HepG2 (cell line): Measurements from ENCODE around the gene ATP6V0D1. TPM values are rescaled to one million over a fixed set of nuclear protein-coding genes. Genes with fewer than 3 reads are reported as not detected.

Source experiments
- ATF1 ChIP-seq: IDR thresholded peaks from 2 replicates; pipeline ENCODE4 v1.6.1; 2016; ENCODE audit warnings: mild to moderate bottlenecking, control low read depth
- ATF6 ChIP-seq: sonication (generic); formaldehyde crosslinking; conservative IDR thresholded peaks from 2 replicates; pipeline ENCODE4 v1.4.0; 2020; ENCODE audit warnings: missing genetic modification reagents
- FOSL2 ChIP-seq: sonication (generic); formaldehyde crosslinking; IDR thresholded peaks from 2 replicates; pipeline ENCODE4 v1.4.0; 2020; ENCODE audit warnings: missing genetic modification reagents
- KDM6A ChIP-seq: IDR thresholded peaks from 2 replicates; pipeline ENCODE4 v1.6.1; 2016; ENCODE audit warnings: low read depth
- MLX ChIP-seq: IDR thresholded peaks from 2 replicates; pipeline ENCODE4 v1.6.1; 2016
- NKX3-1 ChIP-seq: sonication (generic); formaldehyde crosslinking; IDR thresholded peaks from 2 replicates; pipeline ENCODE4 v1.5.0; 2020; ENCODE audit warnings: missing genetic modification reagents
- PBX2 ChIP-seq: IDR thresholded peaks from 2 replicates; pipeline ENCODE4 v1.6.1; 2016; ENCODE audit warnings: control low read depth
- POLR2AphosphoS5 ChIP-seq: IDR thresholded peaks from 2 replicates; pipeline ENCODE4 v1.6.1; 2012; ENCODE audit warnings: low read depth, low read length
- RERE ChIP-seq: IDR thresholded peaks from 2 replicates; pipeline ENCODE4 v1.6.1; 2016; ENCODE audit warnings: low read depth, missing genetic modification reagents, missing compliant biosample characterization
- TSC22D2 ChIP-seq: sonication (generic); formaldehyde crosslinking; IDR thresholded peaks from 2 replicates; pipeline ENCODE4 v1.5.1; 2020; ENCODE audit warnings: missing genetic modification reagents, mild to moderate bottlenecking, borderline replicate concordance
- ZNF180 ChIP-seq: sonication (generic); formaldehyde crosslinking; IDR thresholded peaks from 2 replicates; pipeline ENCODE4 v1.4.0; 2020; ENCODE audit warnings: low read depth, missing genetic modification reagents, borderline replicate concordance
- ZNF235 ChIP-seq: sonication (generic); formaldehyde crosslinking; IDR thresholded peaks from 2 replicates; pipeline ENCODE4 v1.8.1; 2023; ENCODE audit warnings: mild to moderate bottlenecking, missing genetic modification reagents, borderline replicate concordance
- ZNF274 ChIP-seq: sonication (generic); formaldehyde crosslinking; IDR thresholded peaks from 2 replicates; pipeline ENCODE4 v1.5.1; 2020; ENCODE audit warnings: mild to moderate bottlenecking, missing genetic modification reagents
- ZNF292 ChIP-seq: sonication (generic); formaldehyde crosslinking; IDR thresholded peaks from 2 replicates; pipeline ENCODE4 v1.8.1; 2022; ENCODE audit warnings: mild to moderate bottlenecking, low read depth, missing genetic modification reagents, borderline replicate concordance
- ZNF512 ChIP-seq: sonication (generic); formaldehyde crosslinking; IDR thresholded peaks from 2 replicates; pipeline ENCODE4 v1.4.0; 2020; ENCODE audit warnings: mild to moderate bottlenecking, missing genetic modification reagents
- ZNF557 ChIP-seq: sonication (generic); formaldehyde crosslinking; IDR thresholded peaks from 2 replicates; pipeline ENCODE4 v1.4.0; 2020; ENCODE audit warnings: missing genetic modification reagents
- ZNF772 ChIP-seq: sonication (generic); formaldehyde crosslinking; IDR thresholded peaks from 2 replicates; pipeline ENCODE4 v1.5.0; 2020; ENCODE audit warnings: mild to moderate bottlenecking, missing genetic modification reagents
- ZNF839 ChIP-seq: sonication (generic); formaldehyde crosslinking; IDR thresholded peaks from 2 replicates; pipeline ENCODE4 v1.4.0; 2020; ENCODE audit warnings: missing genetic modification reagents, mild to moderate bottlenecking, borderline replicate concordance
- polyA plus RNA-seq, 8 experiments: library from polyadenylated mRNA; depleted of rRNA in 3 of 8; stranded (reverse) in 7 of 8; unstranded in 1 of 8; fragments of >200 nt; fragmentation: Illumina TruSeq in 4 of 8; extraction: Trizol in 4 of 8; gene quantifications; 2 replicates each; pipeline versions ENCODE4 v1.2.1 to v1.2.3, GENCODE V29; 2011 to 2016; ENCODE audit warnings: low read depth in 4 of 8, missing spikeins in 1 of 8, mixed read lengths in 1 of 8; ENCODE audit not compliant: insufficient read depth in 1 of 8
- total RNA-seq, 5 experiments: library from RNA; depleted of rRNA; stranded (reverse); fragments of >200 nt; fragmentation: Illumina TruSeq; extraction: Trizol; gene quantifications; 2 replicates each; pipeline ENCODE4 v1.2.3, GENCODE V29; 2016; ENCODE audit warnings: low read depth in 1 of 5

The ATP6V0D1 gene
- total and polyA plus RNA-seq, 2 of the 13 experiments (the other 11 are each of a cell fraction or from before 2014, with no cell fraction given): 51.1 to 61.3 TPM

- no peak for TF ChIP-seq ZNF292 (CRISPR knock-in tag)
- no peak for TF ChIP-seq TSC22D2 (CRISPR knock-in tag)
- TF ChIP-seq ATF1 (CRISPR knock-in tag): no peak
- TF ChIP-seq KDM6A (CRISPR knock-in tag): no peak
- TF ChIP-seq ZNF557 (CRISPR knock-in tag): no peak
- no peak for TF ChIP-seq RERE
- 0 out of 2 replicates have a peak, but pooled peaks have one; percentile 33 for TF ChIP-seq NKX3-1
- TF ChIP-seq ZNF180: no peak
- 0 out of 2 replicates have a peak, but pooled peaks have one; percentile 30 for TF ChIP-seq ZNF772 (CRISPR knock-in tag)
- TF ChIP-seq ZNF235 (CRISPR knock-in tag): no peak
- no peak for TF ChIP-seq ZNF274 (CRISPR knock-in tag)
- no peak for TF ChIP-seq POLR2AphosphoS5
- TF ChIP-seq MLX (CRISPR knock-in tag): no peak
- TF ChIP-seq FOSL2 (CRISPR knock-in tag): peak; percentile 29; the same call in 1 of the 2 replicates
- TF ChIP-seq ZNF512: no peak
- TF ChIP-seq ATF6 (CRISPR knock-in tag): no peak
- TF ChIP-seq PBX2 (CRISPR knock-in tag): no peak
- TF ChIP-seq ZNF839 (CRISPR knock-in tag): no peak
Measured at GRCh38 chr16:67396159-67397035, 84.6 kb downstream of the ATP6V0D1 start (continued).
